HepG2 (cell line): Measurements from ENCODE around the gene MRI1. TPM values are rescaled to one million over a fixed set of nuclear protein-coding genes. Genes with fewer than 3 reads are reported as not detected.

Experiments used
- KIAA2018 ChIP-seq: sonication (generic); formaldehyde crosslinking; IDR thresholded peaks from 2 replicates; pipeline ENCODE4 v1.5.0; 2020; ENCODE audit warnings: mild to moderate bottlenecking, missing genetic modification reagents, borderline replicate concordance
- ZBTB40 ChIP-seq, 2 experiments: fragments of 450-650 bp in 1 of 2; sonication (generic) in 1 of 2; formaldehyde crosslinking in 1 of 2; IDR thresholded peaks; 2 replicates each; pipeline versions ENCODE4 v1.6.1 to v1.8.0; 2016 to 2022; ENCODE audit warnings: antibody characterized with exemption in 1 of 2, mild to moderate bottlenecking in 1 of 2, missing genetic modification reagents in 1 of 2
- polyA plus RNA-seq, 8 experiments: library from polyadenylated mRNA; depleted of rRNA in 3 of 8; stranded (reverse) in 7 of 8; unstranded in 1 of 8; fragments of >200 nt; fragmentation: Illumina TruSeq in 4 of 8; extraction: Trizol in 4 of 8; gene quantifications; 2 replicates each; pipeline versions ENCODE4 v1.2.1 to v1.2.3, GENCODE V29; 2011 to 2016; ENCODE audit warnings: low read depth in 4 of 8, missing spikeins in 1 of 8, mixed read lengths in 1 of 8; ENCODE audit not compliant: insufficient read depth in 1 of 8
- total RNA-seq, 5 experiments: library from RNA; depleted of rRNA; stranded (reverse); fragments of >200 nt; fragmentation: Illumina TruSeq; extraction: Trizol; gene quantifications; 2 replicates each; pipeline ENCODE4 v1.2.3, GENCODE V29; 2016; ENCODE audit warnings: low read depth in 1 of 5

MRI1 gene
- total and polyA plus RNA-seq, 2 of the 13 experiments (the other 11 are each of a cell fraction or from before 2014, with no cell fraction given) = 20.1 to 20.6 TPM

GRCh38 chr19:13804830-13805683 is 40.7 kb downstream of the MRI1 start (continued):
- no peak for TF ChIP-seq KIAA2018 (CRISPR knock-in tag)
- TF ChIP-seq ZBTB40 (IDR thresholded peaks at IDR 0.05) = no peak
- no peak for TF ChIP-seq ZBTB40 (CRISPR knock-in tag; IDR thresholded peaks at IDR 0.05)
